Esophagus squamous epithelium (tissue), 4 donors: ENCODE results near the gene SHC4.

ENCODE experiments used
- POLR2A ChIP-seq, 4 donors: fragments of 450-650 bp; IDR thresholded peaks; one replicate each; pipeline ENCODE4 v1.6.1; 2017; ENCODE audit warnings: antibody characterized with exemption in 4 of 4, mild to moderate bottlenecking in 4 of 4, moderate library complexity in 3 of 4
- TF ChIP-seq, protein P1 (sequence below), 6 experiments: fragments of 450-650 bp in 4 of 6; fragments of 200-600 bp in 2 of 6; sonication (generic) in 2 of 6; IDR thresholded peaks; one replicate each; pipeline ENCODE4 v1.5.1; 2016 to 2019; ENCODE audit warnings: antibody characterized with exemption in 6 of 6, mild to moderate bottlenecking in 4 of 6, moderate library complexity in 4 of 6

DNA sequence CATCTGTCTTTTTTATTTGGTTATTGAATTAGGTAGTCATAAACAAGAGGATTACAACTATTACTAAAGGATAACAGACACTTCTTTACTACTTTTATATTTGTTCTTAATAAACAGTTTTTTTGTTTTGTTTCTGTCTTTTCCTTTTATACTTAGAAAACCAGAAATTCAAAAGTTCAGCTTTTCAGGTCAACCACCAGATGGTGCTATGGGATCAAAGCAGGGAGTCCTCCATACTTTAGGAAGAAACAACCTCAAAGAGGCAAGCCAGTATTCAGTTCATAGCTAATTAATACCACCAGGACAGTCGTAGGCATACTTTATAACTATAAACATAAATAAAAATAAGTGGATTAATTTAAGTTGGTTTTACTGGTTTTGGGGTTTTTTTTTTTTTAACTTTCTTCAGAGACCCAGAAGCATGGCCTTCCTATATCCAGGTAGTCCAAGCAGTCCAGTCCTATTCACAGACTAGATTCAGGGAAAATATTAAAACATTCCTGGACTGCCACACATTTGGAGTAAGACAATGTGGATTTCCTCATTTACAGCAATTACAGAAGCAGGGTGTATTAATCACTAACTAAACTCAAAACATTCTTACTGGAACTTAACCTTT lies 101.8 kb downstream of the SHC4 start:
- TF ChIP-seq, protein P1, sequence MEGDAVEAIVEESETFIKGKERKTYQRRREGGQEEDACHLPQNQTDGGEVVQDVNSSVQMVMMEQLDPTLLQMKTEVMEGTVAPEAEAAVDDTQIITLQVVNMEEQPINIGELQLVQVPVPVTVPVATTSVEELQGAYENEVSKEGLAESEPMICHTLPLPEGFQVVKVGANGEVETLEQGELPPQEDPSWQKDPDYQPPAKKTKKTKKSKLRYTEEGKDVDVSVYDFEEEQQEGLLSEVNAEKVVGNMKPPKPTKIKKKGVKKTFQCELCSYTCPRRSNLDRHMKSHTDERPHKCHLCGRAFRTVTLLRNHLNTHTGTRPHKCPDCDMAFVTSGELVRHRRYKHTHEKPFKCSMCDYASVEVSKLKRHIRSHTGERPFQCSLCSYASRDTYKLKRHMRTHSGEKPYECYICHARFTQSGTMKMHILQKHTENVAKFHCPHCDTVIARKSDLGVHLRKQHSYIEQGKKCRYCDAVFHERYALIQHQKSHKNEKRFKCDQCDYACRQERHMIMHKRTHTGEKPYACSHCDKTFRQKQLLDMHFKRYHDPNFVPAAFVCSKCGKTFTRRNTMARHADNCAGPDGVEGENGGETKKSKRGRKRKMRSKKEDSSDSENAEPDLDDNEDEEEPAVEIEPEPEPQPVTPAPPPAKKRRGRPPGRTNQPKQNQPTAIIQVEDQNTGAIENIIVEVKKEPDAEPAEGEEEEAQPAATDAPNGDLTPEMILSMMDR (IDR thresholded peaks at IDR 0.05) = peak; percentile 69 to 92 (median 82)
- no peak for TF ChIP-seq POLR2A (IDR thresholded peaks at IDR 0.05)
